Measurements from ENCODE around the gene EXOC4.

DNA sequence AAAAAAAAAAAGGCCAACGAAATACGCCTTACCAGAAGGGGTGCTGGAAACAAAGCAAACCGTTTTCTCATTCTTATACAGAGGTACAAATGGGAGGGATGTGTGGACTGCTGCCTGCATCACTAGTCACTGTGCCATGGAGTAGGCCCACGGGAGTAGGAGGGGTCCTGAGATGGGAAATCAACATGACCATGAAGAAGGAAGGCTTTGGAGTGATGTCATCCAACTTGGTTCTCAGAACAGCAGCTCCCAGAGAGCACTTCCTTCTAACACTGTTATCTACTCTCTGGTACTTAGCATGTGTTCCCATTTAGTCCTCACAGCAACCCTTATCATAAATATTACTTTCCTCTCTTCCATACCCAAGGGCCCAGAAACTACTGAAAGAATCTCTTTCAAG lies 814.3 kb downstream of the EXOC4 start:
- TF ChIP-seq, protein P1, sequence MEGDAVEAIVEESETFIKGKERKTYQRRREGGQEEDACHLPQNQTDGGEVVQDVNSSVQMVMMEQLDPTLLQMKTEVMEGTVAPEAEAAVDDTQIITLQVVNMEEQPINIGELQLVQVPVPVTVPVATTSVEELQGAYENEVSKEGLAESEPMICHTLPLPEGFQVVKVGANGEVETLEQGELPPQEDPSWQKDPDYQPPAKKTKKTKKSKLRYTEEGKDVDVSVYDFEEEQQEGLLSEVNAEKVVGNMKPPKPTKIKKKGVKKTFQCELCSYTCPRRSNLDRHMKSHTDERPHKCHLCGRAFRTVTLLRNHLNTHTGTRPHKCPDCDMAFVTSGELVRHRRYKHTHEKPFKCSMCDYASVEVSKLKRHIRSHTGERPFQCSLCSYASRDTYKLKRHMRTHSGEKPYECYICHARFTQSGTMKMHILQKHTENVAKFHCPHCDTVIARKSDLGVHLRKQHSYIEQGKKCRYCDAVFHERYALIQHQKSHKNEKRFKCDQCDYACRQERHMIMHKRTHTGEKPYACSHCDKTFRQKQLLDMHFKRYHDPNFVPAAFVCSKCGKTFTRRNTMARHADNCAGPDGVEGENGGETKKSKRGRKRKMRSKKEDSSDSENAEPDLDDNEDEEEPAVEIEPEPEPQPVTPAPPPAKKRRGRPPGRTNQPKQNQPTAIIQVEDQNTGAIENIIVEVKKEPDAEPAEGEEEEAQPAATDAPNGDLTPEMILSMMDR (IDR thresholded peaks at IDR 0.05) = no peak
- TF ChIP-seq POLR2AphosphoS5 (IDR thresholded peaks at IDR 0.05) (no peak), EP300 (IDR thresholded peaks at IDR 0.05) (no peak)
